Measurements from ENCODE around the gene ZNF423.

- TF ChIP-seq CTCF (IDR thresholded peaks at IDR 0.05) (no peak), NFIC (IDR thresholded peaks at IDR 0.05; ENCODE audit: borderline replicate concordance) (no peak), RFX5 (IDR thresholded peaks at IDR 0.05; ENCODE audit: low read length) (no peak), USF1 (IDR thresholded peaks at IDR 0.05; ENCODE audit: borderline replicate concordance, low read depth) (no peak), SIN3A (IDR thresholded peaks at IDR 0.05; ENCODE audit: borderline replicate concordance, low read depth, low read length) (no peak), RAD21 (IDR thresholded peaks at IDR 0.05; ENCODE audit: low read length) (no peak), GATA2 (CRISPR knock-in tag; IDR thresholded peaks at IDR 0.05) (no peak)
Observed at GRCh38 chr16:49487746-49488145, 368.2 kb downstream of the ZNF423 start.
